Adipocyte (in vitro differentiated cells): ENCODE measurements around the gene FASTKD3.

Experiments used
- DNase-seq: peaks from one replicate; pipeline ENCODE4 v3.0.0-alpha.2; 2015; ENCODE audit warnings: low read depth
- H3K27me3 ChIP-seq: replicated peaks from 2 replicates; pipeline ENCODE4 v1.7.0; 2013; ENCODE audit warnings: mild to moderate bottlenecking, low read length, moderate library complexity; ENCODE audit not compliant: control insufficient read depth, insufficient read depth
- H3K36me3 ChIP-seq: 2 replicates; pipeline ENCODE4 v1.7.0; 2013; ENCODE audit warnings: low read length, mild to moderate bottlenecking, moderate library complexity; ENCODE audit not compliant: control insufficient read depth, insufficient read depth, severe bottlenecking
- H3K4me1 ChIP-seq: 2 replicates; pipeline ENCODE4 v1.7.0; 2013; ENCODE audit warnings: mild to moderate bottlenecking, low read length, moderate library complexity; ENCODE audit not compliant: control insufficient read depth, insufficient read depth
- H3K4me3 ChIP-seq: 2 replicates; pipeline ENCODE4 v1.7.0; 2013; ENCODE audit warnings: mild to moderate bottlenecking, low read length, moderate library complexity
- H3K9ac ChIP-seq: 2 replicates; pipeline ENCODE4 v1.7.0; 2013; ENCODE audit warnings: mild to moderate bottlenecking, low read length, moderate library complexity
- H3K9me3 ChIP-seq: 2 replicates; pipeline ENCODE4 v1.7.0; 2013; ENCODE audit warnings: mild to moderate bottlenecking, low read length, moderate library complexity; ENCODE audit not compliant: control insufficient read depth

Gene FASTKD3

DNA sequence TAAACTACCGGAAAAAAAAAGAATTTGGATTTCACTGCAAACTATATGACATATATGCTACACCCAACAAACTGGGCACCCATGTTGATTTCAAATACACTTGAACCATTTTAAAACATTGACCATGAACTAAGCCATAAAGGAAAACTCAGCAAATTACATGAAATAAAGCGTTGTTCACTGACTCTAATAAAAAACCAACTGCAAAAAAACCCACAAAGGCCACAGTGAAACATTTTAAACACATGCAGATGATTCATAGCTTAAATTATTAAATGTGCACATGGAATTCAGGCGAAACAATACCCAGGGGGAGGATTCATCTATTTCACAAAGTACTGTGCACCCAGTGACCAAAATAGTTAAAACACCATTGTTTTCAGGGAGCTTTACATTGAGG is 33.4 kb upstream of the FASTKD3 start:
- Histone ChIP-seq H3K36me3 (peaks cover 55% of the 10 kb centered on the region), H3K4me3 (no peak overlapping the region)

GRCh38 chr5:7897014-7897600 is 28.3 kb upstream of the FASTKD3 start:
- Histone ChIP-seq H3K9me3 (no peaks in the 10 kb centered on the region), H3K4me3 (no peak overlapping the region), H3K4me1 (peaks cover 5% of the 10 kb centered on the region), H3K9ac (no peak overlapping the region), H3K36me3 (peaks cover 100% of the 10 kb centered on the region), H3K27me3 (no peaks in the 10 kb centered on the region)
- peak; percentile 22 for DNase-seq

More for the DNA sequence above, 33.4 kb upstream of the FASTKD3 start:
- H3K9ac ChIP-seq, result no peak overlapping the region
- H3K4me1 ChIP-seq, result peaks cover 9% of the 10 kb centered on the region
- H3K27me3 ChIP-seq, result no peaks in the 10 kb centered on the region
- no peaks in the 10 kb centered on the region for H3K9me3 ChIP-seq
- no peak for DNase-seq

GRCh38 chr5:7894860-7895259 is 26.0 kb upstream of the FASTKD3 start:
- Histone ChIP-seq H3K36me3 (peaks cover 92% of the 10 kb centered on the region), H3K4me1 (no peaks in the 10 kb centered on the region)
- no peak for DNase-seq

GRCh38 chr5:7894439-7894838 is 25.6 kb upstream of the FASTKD3 start:
- no peaks in the 10 kb centered on the region for H3K4me1 ChIP-seq
- H3K27me3 ChIP-seq, result no peaks in the 10 kb centered on the region
- DNase-seq, result no peak
- no peak overlapping the region for H3K9ac ChIP-seq
- no peaks in the 10 kb centered on the region for H3K9me3 ChIP-seq
- H3K4me3 ChIP-seq, result no peak overlapping the region
- H3K36me3 ChIP-seq, result peaks cover 92% of the 10 kb centered on the region

More at GRCh38 chr5:7894860-7895259, 26.0 kb upstream of the FASTKD3 start:
- Histone ChIP-seq H3K9me3 (no peaks in the 10 kb centered on the region), H3K27me3 (no peaks in the 10 kb centered on the region), H3K4me3 (no peak overlapping the region), H3K9ac (no peak overlapping the region)

DNA sequence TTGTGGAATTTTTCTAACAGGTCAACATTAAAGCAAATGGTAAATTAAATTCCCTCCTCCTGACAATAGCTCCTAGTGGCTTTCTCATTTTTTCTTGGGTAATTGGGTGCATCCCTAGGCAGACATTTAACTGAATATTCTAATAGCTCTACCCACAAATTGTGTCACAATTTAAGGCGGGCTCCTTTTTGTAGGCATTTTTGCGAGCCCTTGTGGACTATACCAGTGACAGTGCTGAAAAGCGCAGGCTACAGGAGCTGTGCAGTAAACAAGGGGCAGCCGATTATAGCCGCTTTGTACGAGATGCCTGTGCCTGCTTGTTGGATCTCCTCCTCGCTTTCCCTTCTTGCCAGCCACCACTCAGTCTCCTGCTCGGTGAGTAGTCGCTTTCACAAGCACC is 20.1 kb upstream of the FASTKD3 start:
- DNase-seq, result no peak
- Histone ChIP-seq H3K36me3 (peaks cover 63% of the 10 kb centered on the region), H3K9me3 (no peaks in the 10 kb centered on the region), H3K4me3 (no peak overlapping the region), H3K27me3 (no peaks in the 10 kb centered on the region), H3K9ac (no peak overlapping the region), H3K4me1 (peaks cover 9% of the 10 kb centered on the region)

GRCh38 chr5:7886849-7887475 is 18.1 kb upstream of the FASTKD3 start:
- peaks cover 60% of the 10 kb centered on the region for H3K36me3 ChIP-seq
- peak; percentile 81 for DNase-seq
- H3K4me1 ChIP-seq, result peaks cover 15% of the 10 kb centered on the region
- H3K9ac ChIP-seq, result no peak overlapping the region
- H3K27me3 ChIP-seq, result no peaks in the 10 kb centered on the region
- H3K4me3 ChIP-seq, result no peak overlapping the region
- H3K9me3 ChIP-seq, result no peaks in the 10 kb centered on the region

DNA sequence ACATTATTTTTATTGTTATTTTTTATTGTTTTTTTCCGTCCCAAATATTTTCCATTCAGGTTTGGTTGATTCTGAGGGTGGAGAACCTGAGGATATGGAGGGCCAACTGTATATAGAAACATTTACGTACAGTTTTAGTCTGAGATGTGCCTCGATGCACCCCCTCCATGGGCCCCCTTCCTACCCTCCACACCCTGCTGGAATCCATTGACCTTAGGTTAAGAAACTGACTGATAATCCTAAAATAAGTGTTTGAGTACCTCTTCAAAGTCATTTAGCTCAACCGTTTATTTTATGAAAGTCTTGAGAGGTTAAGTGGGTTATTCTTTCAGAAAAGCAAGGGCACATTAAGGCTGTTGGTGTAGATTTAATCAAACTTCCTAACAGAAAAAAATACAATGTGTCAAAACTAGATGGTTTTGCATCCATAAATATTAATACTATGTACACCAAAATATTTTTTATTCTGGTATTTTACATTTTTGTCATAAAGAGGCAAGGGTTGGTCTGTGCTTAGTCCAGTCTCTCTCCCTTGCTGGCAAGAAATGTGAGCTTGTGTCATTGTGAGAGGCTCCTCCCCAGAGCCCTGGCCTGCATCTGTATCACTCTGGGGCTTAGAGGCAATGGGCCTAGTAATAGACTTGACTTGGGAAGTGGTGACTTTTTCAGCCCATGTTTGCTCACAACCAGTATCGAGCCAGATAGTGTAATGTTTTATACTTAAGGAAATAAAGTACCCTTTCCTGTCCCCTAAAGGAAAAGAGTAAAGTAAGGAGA is 15.8 kb upstream of the FASTKD3 start:
- DNase-seq, result peak; percentile 9
- peak overlapping the region; percentile 2 for H3K9ac ChIP-seq
- peaks cover 68% of the 10 kb centered on the region for H3K36me3 ChIP-seq
- peaks cover 15% of the 10 kb centered on the region for H3K4me1 ChIP-seq
- no peak overlapping the region for H3K4me3 ChIP-seq
- H3K9me3 ChIP-seq, result no peaks in the 10 kb centered on the region
- H3K27me3 ChIP-seq, result no peaks in the 10 kb centered on the region

- H3K4me1 ChIP-seq, result peaks cover 27% of the 10 kb centered on the region
- DNase-seq, result no peak
- no peak overlapping the region for H3K4me3 ChIP-seq
- H3K27me3 ChIP-seq, result no peaks in the 10 kb centered on the region
- H3K36me3 ChIP-seq, result peaks cover 64% of the 10 kb centered on the region
- H3K9me3 ChIP-seq, result no peaks in the 10 kb centered on the region
- H3K9ac ChIP-seq, result no peak overlapping the region
Measured at GRCh38 chr5:7882926-7883325, 14.1 kb upstream of the FASTKD3 start.

DNA sequence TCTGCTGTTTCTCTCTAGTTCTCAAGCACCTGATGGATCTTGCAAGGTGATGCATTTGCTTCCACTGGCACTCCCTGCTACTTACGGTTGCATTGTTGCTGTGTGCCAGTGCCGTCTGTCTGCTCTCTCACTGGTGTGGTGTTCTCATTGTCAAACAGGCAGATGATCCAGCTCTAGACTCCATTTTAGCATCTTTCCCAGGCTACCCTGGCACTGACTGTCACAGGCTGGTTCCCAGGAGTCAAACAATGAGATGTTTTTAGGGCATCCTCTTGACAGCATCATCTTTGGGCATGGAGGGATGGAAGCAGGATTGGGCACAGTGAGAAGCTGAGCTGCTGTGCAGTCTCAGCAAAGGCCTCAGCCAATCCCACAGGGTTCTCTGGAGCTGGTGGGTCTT is 13.0 kb upstream of the FASTKD3 start:
- Histone ChIP-seq H3K4me3 (no peak overlapping the region), H3K4me1 (peaks cover 36% of the 10 kb centered on the region), H3K27me3 (no peaks in the 10 kb centered on the region), H3K9me3 (no peaks in the 10 kb centered on the region), H3K9ac (no peak overlapping the region), H3K36me3 (peaks cover 68% of the 10 kb centered on the region)
- DNase-seq, result no peak

DNA sequence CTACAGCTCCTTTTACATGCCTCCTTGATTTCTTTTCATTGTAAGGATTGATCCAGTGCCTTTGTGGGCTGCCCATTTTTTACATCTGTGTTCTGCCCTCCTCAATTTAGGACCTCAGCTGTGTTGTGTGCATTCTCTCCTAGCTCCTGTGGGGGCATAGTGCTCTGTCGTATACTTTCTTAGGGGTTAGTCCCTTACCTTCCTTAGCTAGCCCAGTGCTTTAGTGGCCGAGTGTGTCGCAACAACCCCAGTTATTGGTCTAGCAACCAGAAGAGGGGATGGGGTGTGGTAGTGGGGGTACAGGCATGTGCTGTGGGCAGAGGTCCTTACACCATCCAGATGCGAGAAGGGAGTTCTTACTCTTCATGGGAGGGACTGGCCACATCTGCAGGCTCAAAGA is 12.3 kb upstream of the FASTKD3 start:
- no peak overlapping the region for H3K4me3 ChIP-seq
- peaks cover 68% of the 10 kb centered on the region for H3K36me3 ChIP-seq
- no peak for DNase-seq
- no peaks in the 10 kb centered on the region for H3K27me3 ChIP-seq
- no peak overlapping the region for H3K9ac ChIP-seq
- H3K4me1 ChIP-seq, result peaks cover 39% of the 10 kb centered on the region
- no peaks in the 10 kb centered on the region for H3K9me3 ChIP-seq

DNA sequence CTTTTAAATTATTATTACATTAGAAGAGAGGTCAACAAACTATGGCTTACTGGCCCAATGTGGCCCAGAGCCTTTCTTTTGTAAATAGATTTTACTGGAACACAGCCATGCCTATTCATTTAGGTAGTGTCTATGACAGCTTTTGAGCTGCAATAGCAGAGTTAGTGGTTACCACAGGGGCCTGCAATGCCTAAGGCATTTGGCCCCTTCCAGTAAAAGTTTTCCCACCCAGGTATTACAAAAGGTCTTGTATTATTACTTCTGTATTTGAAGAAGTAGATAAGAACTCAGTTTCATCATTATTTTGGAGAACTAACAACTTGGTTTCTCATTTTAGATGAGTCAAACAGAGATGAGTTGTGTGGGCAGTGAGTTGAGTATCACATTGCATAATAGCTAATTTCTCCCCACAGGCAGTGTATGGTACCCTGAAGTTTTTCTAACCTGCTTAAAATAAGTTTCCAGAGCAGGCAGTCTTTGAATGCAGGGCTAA is 9.6 kb upstream of the FASTKD3 start:
- peak; percentile 37 for DNase-seq
- no peaks in the 10 kb centered on the region for H3K9me3 ChIP-seq
- peaks cover 64% of the 10 kb centered on the region for H3K36me3 ChIP-seq

More for the DNA sequence above, 9.6 kb upstream of the FASTKD3 start:
- Histone ChIP-seq H3K9ac (no peak overlapping the region), H3K4me3 (no peak overlapping the region), H3K27me3 (no peaks in the 10 kb centered on the region), H3K4me1 (peaks cover 27% of the 10 kb centered on the region)
